Activated effector memory CD4-positive, alpha-beta T cell treated with Interleukin-2 at 50 U/mL for 16 hours (primary cell): Measurements from ENCODE around the gene LRRC8A.
"Not testable (repeated sequence)": the region's sequence is repeated elsewhere in the genome, so short reads cannot be mapped to it uniquely, and the experiment has no call there.

Source experiments
- DNase-seq: peaks from one replicate; pipeline ENCODE4 v3.0.0-alpha.2; 2020

The LRRC8A gene

GRCh38 chr9:128870128-128870940 lies 11.6 kb upstream of the LRRC8A start:
- no peak for DNase-seq

DNA sequence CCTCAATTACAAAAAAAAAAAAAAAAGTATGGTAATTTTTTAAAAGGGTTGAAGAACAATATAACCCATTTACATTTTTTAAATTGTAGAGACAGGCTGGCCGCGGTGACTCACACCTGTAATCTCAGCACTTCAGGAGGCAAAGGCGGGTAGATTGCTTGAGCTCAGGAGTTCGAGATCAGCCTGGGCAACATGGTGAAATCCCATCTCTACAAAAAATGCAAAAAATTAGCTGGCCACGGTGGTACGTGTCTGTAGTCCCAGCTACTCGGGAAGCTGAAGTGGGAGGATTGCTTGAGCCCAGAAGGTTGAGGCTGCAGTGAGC lies 11.0 kb upstream of the LRRC8A start:
- DNase-seq, result not testable (repeated sequence)

DNA sequence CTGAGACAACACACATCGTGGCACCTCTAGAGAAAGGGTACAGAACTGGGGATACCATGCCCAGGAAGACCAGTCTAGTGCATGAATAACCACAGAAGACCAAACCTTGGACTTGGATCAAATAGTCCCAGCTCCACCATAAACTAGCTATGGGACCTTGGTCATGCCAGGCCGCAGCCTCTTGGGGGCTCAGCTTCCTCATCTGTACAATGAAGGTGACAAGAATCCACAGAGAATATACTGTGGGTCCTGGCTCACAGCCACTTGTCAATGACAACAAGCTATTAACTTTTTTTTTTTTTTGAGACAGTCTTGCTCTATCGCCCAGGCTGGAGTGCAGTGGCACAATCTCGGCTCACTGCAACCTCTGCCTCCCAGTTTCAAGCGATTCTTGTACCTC lies 4.1 kb upstream of the LRRC8A start:
- DNase-seq, result no peak

GRCh38 chr9:128882677-128883603 lies 1.0 kb downstream of the LRRC8A start:
- no peak for DNase-seq

GRCh38 chr9:128884164-128884563 lies 2.2 kb downstream of the LRRC8A start:
- no peak for DNase-seq

- DNase-seq, result no peak
These were observed 3.4 kb downstream of the LRRC8A start for GRCh38 chr9:128885376-128885775.

DNA sequence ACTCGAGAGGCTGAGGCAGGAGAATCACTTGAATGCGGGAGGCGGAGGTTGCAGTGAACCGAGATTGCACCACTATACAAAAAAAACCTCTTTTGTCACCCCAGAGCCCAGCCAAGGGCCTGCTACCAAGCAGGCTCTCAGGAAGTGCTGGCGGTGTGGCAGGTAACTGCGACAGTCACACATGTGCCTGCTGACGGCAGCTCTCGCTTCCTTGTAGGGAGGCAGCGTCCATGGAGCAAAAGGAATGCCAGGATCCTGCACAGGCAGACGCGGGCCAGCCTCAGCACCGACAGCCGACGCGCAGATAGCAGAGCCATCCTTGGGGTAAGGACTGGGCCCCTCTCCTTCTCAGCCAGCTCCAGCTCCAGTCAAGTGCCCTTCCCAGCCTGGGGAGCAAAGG lies 3.9 kb downstream of the LRRC8A start:
- DNase-seq, result no peak

DNA sequence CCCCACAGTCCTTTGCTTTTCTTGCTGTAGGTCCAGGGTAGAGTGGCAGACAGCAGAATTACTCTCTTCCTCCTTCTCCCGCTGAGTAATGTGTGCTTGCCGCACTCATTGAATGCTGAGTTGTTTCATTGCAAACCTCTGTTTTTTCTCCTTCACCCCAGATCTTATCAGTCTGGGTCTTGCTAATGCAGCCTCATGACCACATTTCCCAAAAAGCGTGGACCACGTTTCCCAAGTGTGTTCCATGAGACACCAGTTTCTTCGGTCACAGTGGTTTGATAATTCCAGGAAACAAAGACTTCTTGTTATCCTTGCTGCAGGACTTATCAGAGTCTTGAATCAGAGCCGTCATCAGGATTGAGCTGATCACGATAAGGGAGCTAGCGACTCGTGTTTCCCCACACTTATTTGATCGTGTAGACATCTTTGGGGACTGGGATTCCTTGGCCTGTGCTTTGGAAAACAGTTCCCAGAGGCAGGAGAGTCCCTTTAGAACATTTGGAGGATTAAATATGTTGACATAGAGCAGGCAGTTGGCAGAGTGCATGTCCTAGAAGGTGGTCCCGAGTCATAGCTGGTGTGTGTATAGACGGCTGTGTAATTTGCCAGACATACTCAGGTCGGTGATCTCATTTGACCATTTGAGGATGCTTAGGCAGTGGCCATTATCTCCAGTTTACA lies 4.4 kb downstream of the LRRC8A start:
- no peak for DNase-seq

- no peak for DNase-seq
These were observed 5.1 kb downstream of the LRRC8A start for GRCh38 chr9:128887049-128887448.

- no peak for DNase-seq
These were observed 6.0 kb downstream of the LRRC8A start for GRCh38 chr9:128887914-128888350.

DNA sequence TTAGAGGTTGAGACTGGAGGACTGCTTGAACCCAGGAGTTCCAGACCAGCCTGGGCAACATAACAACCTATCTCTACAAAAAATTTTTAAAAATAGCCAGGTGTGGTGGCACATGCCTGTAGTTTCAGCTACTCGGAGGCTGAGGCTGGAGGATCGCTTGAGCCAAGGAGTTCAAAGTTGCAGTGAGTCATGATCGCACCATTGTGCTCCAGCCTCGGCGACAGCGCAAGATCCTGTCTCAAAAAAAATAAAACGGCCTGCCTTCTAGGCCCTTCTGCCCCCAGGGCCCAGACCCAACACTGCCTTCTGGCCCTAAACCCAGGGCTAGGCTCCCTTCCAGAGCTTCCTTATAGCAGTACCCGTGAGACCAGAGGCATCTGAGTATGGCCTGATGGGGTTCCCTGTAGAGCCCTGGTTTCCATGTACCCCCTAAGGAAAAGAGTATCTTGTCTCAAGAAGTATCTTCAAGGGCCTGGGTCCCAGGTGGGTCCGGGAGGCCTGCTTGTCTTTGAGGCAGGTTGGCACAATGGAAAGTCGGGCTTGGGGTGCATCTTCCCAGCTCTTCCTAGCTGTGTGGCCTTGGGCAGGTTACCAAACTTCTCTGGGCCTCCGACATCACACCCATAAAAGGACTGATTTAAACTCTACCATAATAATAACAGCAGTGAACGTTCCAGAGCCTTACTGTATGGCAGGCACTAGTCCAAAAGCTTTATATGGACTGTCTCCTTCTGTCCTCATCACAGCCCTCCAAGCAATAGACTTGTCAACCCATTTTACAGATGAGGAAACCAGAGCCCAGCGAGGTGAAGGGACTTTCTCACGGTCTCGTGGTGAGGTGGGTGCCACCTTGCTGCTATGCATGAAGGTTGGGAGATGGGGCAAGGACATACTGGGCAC lies 9.6 kb downstream of the LRRC8A start:
- DNase-seq, result no peak

DNA sequence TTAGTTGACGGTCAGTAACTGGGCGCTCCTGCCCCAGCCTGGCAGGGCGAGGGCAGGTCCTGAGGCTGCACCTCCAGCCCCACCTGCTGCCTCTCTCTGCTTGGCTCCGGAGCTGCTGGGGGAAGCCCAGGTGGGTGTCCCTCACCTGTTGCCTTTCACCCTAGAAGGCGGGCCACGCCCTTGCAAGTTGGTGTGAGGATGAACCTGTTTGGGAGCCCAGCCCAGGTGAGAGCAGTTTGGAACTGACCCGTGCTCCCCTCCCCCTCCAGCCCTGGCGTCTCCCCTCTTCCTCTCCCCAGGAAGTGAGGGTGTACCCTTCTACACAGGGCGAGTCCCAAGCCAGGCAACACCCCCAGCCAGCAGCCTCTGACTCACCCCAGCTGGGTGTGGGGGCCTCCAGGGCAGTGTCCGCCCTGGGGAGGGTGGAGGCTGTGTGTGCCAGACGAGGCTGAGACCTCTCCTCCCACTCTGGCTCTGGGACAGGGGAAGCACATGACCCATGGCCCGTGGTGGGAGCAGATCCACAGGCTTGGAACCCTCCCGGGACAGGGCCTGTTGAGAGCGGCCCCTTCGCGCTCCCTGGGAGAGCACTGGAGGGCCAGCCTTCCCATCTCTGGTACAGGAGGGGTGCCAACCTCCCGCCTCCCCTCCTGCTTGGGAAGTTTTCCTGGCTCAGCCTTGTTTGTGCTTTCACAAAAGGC lies 10.4 kb downstream of the LRRC8A start:
- DNase-seq, result no peak

DNA sequence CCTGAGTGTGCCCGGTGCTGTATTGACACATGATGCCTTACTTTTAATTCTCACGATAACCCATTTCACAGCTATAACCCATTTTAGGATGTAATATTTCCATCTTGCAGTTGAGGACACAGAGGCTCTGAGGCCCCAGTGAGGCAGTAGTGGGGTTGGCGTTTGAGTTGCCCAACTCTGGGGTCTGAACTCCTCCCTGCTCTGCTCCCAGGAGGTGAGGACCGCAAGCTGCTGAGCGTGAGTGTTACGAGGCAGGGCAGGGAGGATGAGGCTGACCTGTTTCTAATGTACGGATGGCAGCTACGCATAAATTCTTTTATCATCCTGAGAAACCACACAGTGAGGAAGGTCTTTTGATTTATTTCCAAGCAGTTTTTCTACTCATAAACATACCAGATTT lies 11.4 kb downstream of the LRRC8A start:
- no peak for DNase-seq

- DNase-seq, result no peak
These were observed 12.8 kb downstream of the LRRC8A start for GRCh38 chr9:128894764-128895163.

GRCh38 chr9:128895556-128895955 lies 13.6 kb downstream of the LRRC8A start:
- DNase-seq, result no peak

DNA sequence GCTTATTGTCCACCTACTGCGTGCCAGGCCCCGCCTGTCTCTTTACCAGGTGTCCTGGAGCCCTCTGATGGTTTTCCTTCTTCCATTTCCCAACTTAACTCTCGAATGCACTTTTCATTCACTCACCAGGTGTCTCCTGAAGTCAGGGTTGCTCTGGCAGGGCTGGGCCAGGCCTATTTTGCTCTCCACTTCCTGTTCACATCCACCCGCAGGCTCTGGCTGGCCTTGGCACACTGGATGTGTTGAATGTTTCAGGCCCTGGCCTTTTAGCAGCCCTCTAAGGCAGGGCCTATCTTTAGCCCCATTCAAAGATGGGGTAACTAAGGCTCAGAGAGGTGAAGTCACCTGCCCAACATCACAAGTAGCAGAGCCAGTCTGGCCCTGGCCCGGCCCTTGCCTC lies 16.4 kb downstream of the LRRC8A start:
- no peak for DNase-seq

GRCh38 chr9:128898845-128899565 lies 17.1 kb downstream of the LRRC8A start:
- DNase-seq, result no peak

GRCh38 chr9:128899566-128900322 lies 17.8 kb downstream of the LRRC8A start:
- no peak for DNase-seq

- DNase-seq, result no peak
These were observed 19.4 kb downstream of the LRRC8A start for GRCh38 chr9:128901379-128901778.

DNA sequence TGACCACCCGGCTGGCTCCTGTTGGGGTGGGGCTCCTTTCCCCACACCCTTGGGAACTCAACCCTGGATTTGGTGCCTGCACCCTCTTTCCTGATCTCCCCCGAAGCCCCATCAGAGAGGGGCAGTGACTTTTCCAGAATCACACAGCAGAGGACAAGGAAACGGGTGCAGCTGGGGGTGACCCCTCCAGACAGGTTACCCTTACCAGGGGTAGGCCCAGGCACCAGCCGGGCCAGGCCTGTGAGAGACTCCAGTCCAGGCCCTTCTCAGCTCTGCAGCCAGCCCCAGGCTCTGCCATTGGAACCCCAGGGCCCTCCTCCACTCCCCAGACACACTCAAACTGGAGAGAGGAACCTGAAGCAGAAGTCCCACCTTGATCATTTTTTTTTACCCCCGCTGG lies 19.9 kb downstream of the LRRC8A start:
- no peak for DNase-seq
